H9 (cell line): ENCODE results near the gene HCK. TPM values are rescaled to one million over a fixed set of nuclear protein-coding genes. Genes with fewer than 3 reads are reported as not detected.

ENCODE experiments used
- DNase-seq: peaks from one replicate; pipeline ENCODE4 v3.0.0-alpha.2; 2017
- H2AFZ ChIP-seq: one replicate; pipeline ENCODE4 v1.6.1; 2013; ENCODE audit warnings: mild to moderate bottlenecking, low read length, control low read depth, moderate library complexity
- H2AK5ac ChIP-seq: 2 replicates; pipeline ENCODE4 v1.6.1; 2013; ENCODE audit warnings: low read length, control low read depth, mixed read lengths; ENCODE audit not compliant: insufficient read length
- H2BK120ac ChIP-seq: one replicate; pipeline ENCODE4 v1.6.1; 2013; ENCODE audit warnings: low read depth, mild to moderate bottlenecking, low read length, control low read depth, inconsistent platforms; ENCODE audit not compliant: poor library complexity, severe bottlenecking
- H2BK12ac ChIP-seq: 2 replicates; pipeline ENCODE4 v1.6.1; 2013; ENCODE audit warnings: low read length, control low read depth, mixed read lengths, low read depth; ENCODE audit not compliant: insufficient read length
- H2BK15ac ChIP-seq: 2 replicates; pipeline ENCODE4 v1.6.1; 2013; ENCODE audit warnings: low read depth, low read length, control low read depth
- H2BK20ac ChIP-seq: one replicate; pipeline ENCODE4 v1.6.1; 2013; ENCODE audit warnings: low read depth, mild to moderate bottlenecking, low read length, control low read depth, inconsistent platforms; ENCODE audit not compliant: poor library complexity, severe bottlenecking
- H2BK5ac ChIP-seq: 2 replicates; pipeline ENCODE4 v1.6.1; 2013; ENCODE audit warnings: low read length, control low read depth, mixed read lengths; ENCODE audit not compliant: insufficient read length
- H3K14ac ChIP-seq: 2 replicates; pipeline ENCODE4 v1.6.1; 2013; ENCODE audit warnings: low read length, control low read depth; ENCODE audit not compliant: insufficient read depth
- H3K18ac ChIP-seq: 2 replicates; pipeline ENCODE4 v1.6.1; 2013; ENCODE audit warnings: low read depth, mild to moderate bottlenecking, mixed read lengths, low read length, control low read depth; ENCODE audit not compliant: insufficient read length
- H3K23ac ChIP-seq: 2 replicates; pipeline ENCODE4 v1.6.1; 2013; ENCODE audit warnings: low read length, control low read depth, mixed read lengths, low read depth; ENCODE audit not compliant: insufficient read length
- H3K23me2 ChIP-seq: 2 replicates; pipeline ENCODE4 v1.6.1; 2013; ENCODE audit warnings: low read depth, mild to moderate bottlenecking, mixed read lengths, low read length, control low read depth; ENCODE audit not compliant: insufficient read length, poor library complexity, severe bottlenecking
- H3K27ac ChIP-seq: 2 replicates; pipeline ENCODE4 v1.5.1; 2013; ENCODE audit warnings: low read length, control low read depth, mixed read lengths, low read depth; ENCODE audit not compliant: insufficient read length
- H3K27me3 ChIP-seq: 2 replicates; pipeline ENCODE4 v1.6.1; 2013; ENCODE audit warnings: low read length, control low read depth, inconsistent platforms; ENCODE audit not compliant: insufficient read depth
- H3K4ac ChIP-seq: 2 replicates; pipeline ENCODE4 v1.6.1; 2013; ENCODE audit warnings: low read depth, mild to moderate bottlenecking, control low read depth, inconsistent platforms, low read length, moderate library complexity
- H3K4me1 ChIP-seq: 2 replicates; pipeline ENCODE4 v1.6.1; 2013; ENCODE audit warnings: low read length, control low read depth, inconsistent platforms; ENCODE audit not compliant: insufficient read depth
- H3K4me2 ChIP-seq: 2 replicates; pipeline ENCODE4 v1.6.1; 2013; ENCODE audit warnings: low read length, control low read depth, mixed read lengths; ENCODE audit not compliant: insufficient read length, insufficient read depth
- H3K56ac ChIP-seq: 2 replicates; pipeline ENCODE4 v1.6.1; 2013; ENCODE audit warnings: low read depth, mild to moderate bottlenecking, mixed read lengths, low read length, control low read depth; ENCODE audit not compliant: insufficient read length
- H3K79me1 ChIP-seq: 2 replicates; pipeline ENCODE4 v1.6.1; 2013; ENCODE audit warnings: low read depth, mild to moderate bottlenecking, moderate library complexity, low read length, control low read depth, inconsistent platforms; ENCODE audit not compliant: insufficient read depth, poor library complexity, severe bottlenecking
- H3K79me2 ChIP-seq: 2 replicates; pipeline ENCODE4 v1.6.1; 2013; ENCODE audit warnings: low read length, control low read depth, inconsistent platforms; ENCODE audit not compliant: insufficient read depth
- H3K9ac ChIP-seq: 2 replicates; pipeline ENCODE4 v1.6.1; 2013; ENCODE audit warnings: low read length, control low read depth, mixed read lengths; ENCODE audit not compliant: insufficient read length; ENCODE audit errors: extremely low read depth
- H3K9me3 ChIP-seq: one replicate; pipeline ENCODE4 v1.6.1; 2013; ENCODE audit warnings: low read depth, low read length, inconsistent platforms; ENCODE audit not compliant: control insufficient read depth
- H3T11ph ChIP-seq: one replicate; pipeline ENCODE4 v1.6.1; 2013; ENCODE audit warnings: mild to moderate bottlenecking, low read length, control low read depth, inconsistent platforms
- H4K20me1 ChIP-seq: one replicate; pipeline ENCODE4 v1.6.1; 2013; ENCODE audit not compliant: control insufficient read depth, insufficient read length, insufficient read depth
- H4K5ac ChIP-seq: 2 replicates; pipeline ENCODE4 v1.6.1; 2013; ENCODE audit warnings: low read depth, mild to moderate bottlenecking, mixed read lengths, low read length, control low read depth; ENCODE audit not compliant: insufficient read length
- H4K8ac ChIP-seq: replicated peaks from 2 replicates; pipeline ENCODE4 v1.6.1; 2013; ENCODE audit warnings: low read length, control low read depth, mixed read lengths, low read depth; ENCODE audit not compliant: insufficient read length
- H4K91ac ChIP-seq: 2 replicates; pipeline ENCODE4 v1.6.1; 2013; ENCODE audit warnings: low read depth, mild to moderate bottlenecking, moderate library complexity, mixed read lengths, low read length, control low read depth; ENCODE audit not compliant: insufficient read length
- H3K27ac Mint-ChIP-seq, 3 experiments: 2 replicates in 2 of 3; 3 replicates in 1 of 3; pipeline ENCODE4 v1.8.0; 2020 to 2021; ENCODE audit warnings: mixed read lengths in 3 of 3, mild to moderate bottlenecking in 1 of 3, moderate library complexity in 1 of 3
- H3K27me3 Mint-ChIP-seq: 2 replicates; pipeline ENCODE4 v1.8.0; 2021; ENCODE audit warnings: low read depth, mild to moderate bottlenecking, moderate library complexity, mixed read lengths
- H3K36me3 Mint-ChIP-seq, 3 experiments: 2 replicates in 2 of 3; 3 replicates in 1 of 3; pipeline ENCODE4 v1.8.0; 2020 to 2021; ENCODE audit warnings: low read depth in 3 of 3, mixed read lengths in 3 of 3; ENCODE audit not compliant: insufficient read depth in 1 of 3
- H3K4me1 Mint-ChIP-seq, 2 experiments: 2 replicates each; pipeline ENCODE4 v1.8.0; 2020; ENCODE audit warnings: mixed read lengths in 2 of 2
- H3K4me3 Mint-ChIP-seq, 2 experiments: 2 replicates in 1 of 2; 3 replicates in 1 of 2; pipeline ENCODE4 v1.8.0; 2020 to 2021; ENCODE audit warnings: mild to moderate bottlenecking in 2 of 2, mixed read lengths in 2 of 2, moderate library complexity in 1 of 2
- H3K9me3 Mint-ChIP-seq, 2 experiments: 2 replicates in 1 of 2; 3 replicates in 1 of 2; pipeline ENCODE4 v1.8.0; 2020; ENCODE audit warnings: mild to moderate bottlenecking in 2 of 2, mixed read lengths in 2 of 2, moderate library complexity in 1 of 2
- WGBS: extraction: QIAGEN DNeasy Blood & Tissue Kit; methylation state at CpG from one replicate; pipeline ENCODE4 v1.1.7; 2013; ENCODE audit warnings: missing lambda C conversion rate, low lambda C conversion rate, mixed read lengths; ENCODE audit not compliant: insufficient read length; ENCODE audit errors: extremely low coverage; 5-methylcytosine and 5-hydroxymethylcytosine counted together
- total RNA-seq: library from RNA; stranded (reverse); gene quantifications from 2 replicates; pipeline ENCODE4 v1.2.1, GENCODE V29; 2021
- TF ChIP-seq, protein P1 (sequence below): fragments of 200-600 bp; sonication (generic); conservative IDR thresholded peaks from 3 replicates; pipeline ENCODE4 v1.8.0; 2021; ENCODE audit warnings: antibody characterized with exemption, mild to moderate bottlenecking

Gene HCK
- total RNA-seq, 1 experiment from 2014 or later = 1.7 TPM

DNA sequence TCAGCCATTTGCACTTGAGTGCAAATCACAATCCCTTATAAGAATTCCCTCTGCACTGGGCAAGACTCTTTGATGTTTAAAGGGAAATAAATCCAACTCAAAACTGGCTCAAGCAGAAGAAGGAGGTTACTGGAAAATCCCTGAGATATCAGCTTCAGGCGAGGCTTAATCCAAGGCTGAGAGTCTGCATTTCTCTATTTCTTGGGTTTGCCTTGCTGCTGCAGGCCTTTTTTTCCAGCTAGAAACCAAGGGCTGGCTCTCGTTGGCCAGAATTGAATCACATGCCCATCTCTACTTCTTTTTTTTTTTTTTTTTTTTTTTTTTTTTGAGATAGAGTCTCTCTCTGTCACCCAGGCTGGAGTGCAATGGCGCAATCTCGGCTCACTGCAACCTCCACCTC lies 11.7 kb downstream of the HCK start:
- Histone ChIP-seq H3T11ph (no peak overlapping the region), H3K27me3 (no peaks in the 10 kb centered on the region), H2AFZ (no peak overlapping the region), H3K18ac (no peak overlapping the region), H2BK120ac (no peak overlapping the region), H3K4me2 (no peak overlapping the region), H3K56ac (no peak overlapping the region), H4K5ac (no peak overlapping the region), H2BK5ac (no peak overlapping the region), H3K23me2 (no peaks in the 10 kb centered on the region), H4K91ac (no peak overlapping the region), H3K79me1 (no peaks in the 10 kb centered on the region), H3K27ac (no peak overlapping the region), H2BK12ac (no peak overlapping the region), H3K23ac (no peak overlapping the region), H4K8ac (no peak overlapping the region), H2AK5ac (no peak overlapping the region), H2BK20ac (no peak overlapping the region), H3K14ac (no peak overlapping the region), H3K9ac (no peak overlapping the region), H3K4ac (no peak overlapping the region), H4K20me1 (no peaks in the 10 kb centered on the region), H2BK15ac (no peak overlapping the region), H3K79me2 (no peaks in the 10 kb centered on the region), H3K9me3 (no peaks in the 10 kb centered on the region), H3K4me1 (no peaks in the 10 kb centered on the region)
- WGBS = no CpG with 5 or more reads among the region's 4 CpGs
- H3K4me1 Mint-ChIP-seq = peaks cover 16 to 19% of the 10 kb centered on the region in 2 experiments
- no peaks in the 10 kb centered on the region for H3K36me3 Mint-ChIP-seq
- TF ChIP-seq, protein P1, sequence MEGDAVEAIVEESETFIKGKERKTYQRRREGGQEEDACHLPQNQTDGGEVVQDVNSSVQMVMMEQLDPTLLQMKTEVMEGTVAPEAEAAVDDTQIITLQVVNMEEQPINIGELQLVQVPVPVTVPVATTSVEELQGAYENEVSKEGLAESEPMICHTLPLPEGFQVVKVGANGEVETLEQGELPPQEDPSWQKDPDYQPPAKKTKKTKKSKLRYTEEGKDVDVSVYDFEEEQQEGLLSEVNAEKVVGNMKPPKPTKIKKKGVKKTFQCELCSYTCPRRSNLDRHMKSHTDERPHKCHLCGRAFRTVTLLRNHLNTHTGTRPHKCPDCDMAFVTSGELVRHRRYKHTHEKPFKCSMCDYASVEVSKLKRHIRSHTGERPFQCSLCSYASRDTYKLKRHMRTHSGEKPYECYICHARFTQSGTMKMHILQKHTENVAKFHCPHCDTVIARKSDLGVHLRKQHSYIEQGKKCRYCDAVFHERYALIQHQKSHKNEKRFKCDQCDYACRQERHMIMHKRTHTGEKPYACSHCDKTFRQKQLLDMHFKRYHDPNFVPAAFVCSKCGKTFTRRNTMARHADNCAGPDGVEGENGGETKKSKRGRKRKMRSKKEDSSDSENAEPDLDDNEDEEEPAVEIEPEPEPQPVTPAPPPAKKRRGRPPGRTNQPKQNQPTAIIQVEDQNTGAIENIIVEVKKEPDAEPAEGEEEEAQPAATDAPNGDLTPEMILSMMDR = no peak
- H3K9me3 Mint-ChIP-seq = no peaks in the 10 kb centered on the region
- H3K4me3 Mint-ChIP-seq = no peak overlapping the region
- no peak overlapping the region; a peak in 1 of 7 replicates for H3K27ac Mint-ChIP-seq
- peaks cover 38% of the 10 kb centered on the region for H3K27me3 Mint-ChIP-seq
- no peak for DNase-seq
